MM.1S (cell line): Measurements from ENCODE around the gene SMC2.

Experiments
- DNase-seq: peaks from one replicate; pipeline ENCODE4 v3.0.0-alpha.2; 2015
- H2AFZ ChIP-seq: fragments of 300-600 bp; sonication (generic); 2 replicates; pipeline ENCODE4 v1.6.0; 2016; ENCODE audit warnings: antibody characterized with exemption, low read length
- H3F3A ChIP-seq: fragments of 300-600 bp; sonication (generic); 2 replicates; pipeline ENCODE4 v1.6.1; 2016; ENCODE audit warnings: mild to moderate bottlenecking, antibody characterized with exemption, low read length, moderate library complexity, mixed read lengths; ENCODE audit not compliant: insufficient read depth
- H3K27ac ChIP-seq: fragments of 300-600 bp; sonication (generic); 2 replicates; pipeline ENCODE4 v1.5.1; 2016; ENCODE audit warnings: mild to moderate bottlenecking, low read length
- H3K27me3 ChIP-seq: fragments of 300-600 bp; sonication (generic); replicated peaks from 2 replicates; pipeline ENCODE4 v1.6.0; 2016; ENCODE audit warnings: low read length; ENCODE audit not compliant: insufficient read depth
- H3K36me3 ChIP-seq: fragments of 300-600 bp; sonication (generic); replicated peaks from 2 replicates; pipeline ENCODE4 v1.6.1; 2016; ENCODE audit warnings: mild to moderate bottlenecking, low read length, mixed read lengths; ENCODE audit not compliant: insufficient read depth
- H3K4me1 ChIP-seq: fragments of 300-600 bp; sonication (generic); 2 replicates; pipeline ENCODE4 v1.6.1; 2016; ENCODE audit warnings: low read length, mixed read lengths
- H3K4me2 ChIP-seq: fragments of 300-600 bp; sonication (generic); 2 replicates; pipeline ENCODE4 v1.6.0; 2016; ENCODE audit warnings: low read depth, low read length
- H3K4me3 ChIP-seq: fragments of 300-600 bp; sonication (generic); 2 replicates; pipeline ENCODE4 v1.5.1; 2016; ENCODE audit warnings: low read length, mixed read lengths
- H3K79me2 ChIP-seq: fragments of 300-600 bp; sonication (generic); 2 replicates; pipeline ENCODE4 v1.6.1; 2016; ENCODE audit warnings: mixed run types, low read length, mixed read lengths
- H3K9ac ChIP-seq: fragments of 300-600 bp; sonication (generic); 2 replicates; pipeline ENCODE4 v1.6.1; 2016; ENCODE audit warnings: low read length, mixed read lengths
- H3K9me2 ChIP-seq: fragments of 300-600 bp; sonication (generic); replicated peaks from 2 replicates; pipeline ENCODE4 v1.6.1; 2016; ENCODE audit warnings: mild to moderate bottlenecking, low read length, mixed read lengths; ENCODE audit not compliant: insufficient read depth
- H3K9me3 ChIP-seq: fragments of 300-600 bp; sonication (generic); replicated peaks from 2 replicates; pipeline ENCODE4 v1.6.1; 2016; ENCODE audit warnings: mild to moderate bottlenecking, low read length, mixed read lengths; ENCODE audit not compliant: insufficient read depth
- H4K20me1 ChIP-seq: fragments of 300-600 bp; sonication (generic); 2 replicates; pipeline ENCODE4 v1.6.1; 2016; ENCODE audit warnings: mild to moderate bottlenecking, low read length, moderate library complexity, mixed read lengths; ENCODE audit not compliant: insufficient read depth
- EZH2 ChIP-seq: fragments of 300-600 bp; sonication (generic); optimal IDR thresholded peaks from 2 replicates; pipeline ENCODE3; 2017; ENCODE audit warnings: low read depth, mild to moderate bottlenecking, antibody characterized with exemption, low read length, mixed read lengths
- EZH2phosphoT487 ChIP-seq: fragments of 300-600 bp; sonication (generic); IDR thresholded peaks from 2 replicates; pipeline ENCODE4 v1.6.1; 2018; ENCODE audit warnings: antibody characterized with exemption, low read length
- TF ChIP-seq, protein P1 (sequence below): fragments of 300-600 bp; sonication (generic); IDR thresholded peaks from 2 replicates; pipeline ENCODE4 v1.5.1; 2016; ENCODE audit warnings: antibody characterized with exemption, low read length, mixed read lengths

The SMC2 gene

DNA sequence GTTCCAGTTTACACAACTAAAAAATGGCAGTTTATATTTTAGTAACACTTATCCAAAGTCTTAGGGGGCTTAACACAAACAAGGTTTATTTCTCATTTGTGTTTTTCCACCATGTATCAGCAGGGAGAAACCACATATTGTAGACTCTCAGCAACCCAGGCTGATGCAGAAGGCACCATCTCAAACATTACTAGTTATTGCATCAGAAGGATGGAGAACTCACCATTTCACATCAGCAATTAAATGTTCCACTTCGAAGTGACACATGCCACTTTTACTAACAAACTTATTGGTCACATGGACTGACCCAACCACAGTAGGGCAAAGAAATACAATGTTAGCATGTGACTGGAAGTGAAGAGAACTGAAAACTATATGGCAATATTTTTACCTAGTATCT, 22.5 kb upstream of the SMC2 start:
- no peak overlapping the region for H2AFZ ChIP-seq
- TF ChIP-seq, protein P1, sequence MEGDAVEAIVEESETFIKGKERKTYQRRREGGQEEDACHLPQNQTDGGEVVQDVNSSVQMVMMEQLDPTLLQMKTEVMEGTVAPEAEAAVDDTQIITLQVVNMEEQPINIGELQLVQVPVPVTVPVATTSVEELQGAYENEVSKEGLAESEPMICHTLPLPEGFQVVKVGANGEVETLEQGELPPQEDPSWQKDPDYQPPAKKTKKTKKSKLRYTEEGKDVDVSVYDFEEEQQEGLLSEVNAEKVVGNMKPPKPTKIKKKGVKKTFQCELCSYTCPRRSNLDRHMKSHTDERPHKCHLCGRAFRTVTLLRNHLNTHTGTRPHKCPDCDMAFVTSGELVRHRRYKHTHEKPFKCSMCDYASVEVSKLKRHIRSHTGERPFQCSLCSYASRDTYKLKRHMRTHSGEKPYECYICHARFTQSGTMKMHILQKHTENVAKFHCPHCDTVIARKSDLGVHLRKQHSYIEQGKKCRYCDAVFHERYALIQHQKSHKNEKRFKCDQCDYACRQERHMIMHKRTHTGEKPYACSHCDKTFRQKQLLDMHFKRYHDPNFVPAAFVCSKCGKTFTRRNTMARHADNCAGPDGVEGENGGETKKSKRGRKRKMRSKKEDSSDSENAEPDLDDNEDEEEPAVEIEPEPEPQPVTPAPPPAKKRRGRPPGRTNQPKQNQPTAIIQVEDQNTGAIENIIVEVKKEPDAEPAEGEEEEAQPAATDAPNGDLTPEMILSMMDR: no peak
- no peak for TF ChIP-seq EZH2
- no peaks in the 10 kb centered on the region for H3K9me2 ChIP-seq
- no peaks in the 10 kb centered on the region for H3K79me2 ChIP-seq
- DNase-seq: no peak
- H4K20me1 ChIP-seq: no peaks in the 10 kb centered on the region
- H3F3A ChIP-seq: no peaks in the 10 kb centered on the region
- no peak overlapping the region for H3K4me2 ChIP-seq
- no peaks in the 10 kb centered on the region for H3K27me3 ChIP-seq
- no peaks in the 10 kb centered on the region for H3K4me1 ChIP-seq
- H3K4me3 ChIP-seq: no peak overlapping the region
- H3K9ac ChIP-seq: no peak overlapping the region
- no peak overlapping the region for H3K27ac ChIP-seq
- H3K36me3 ChIP-seq: no peaks in the 10 kb centered on the region
- H3K9me3 ChIP-seq: no peaks in the 10 kb centered on the region

DNA sequence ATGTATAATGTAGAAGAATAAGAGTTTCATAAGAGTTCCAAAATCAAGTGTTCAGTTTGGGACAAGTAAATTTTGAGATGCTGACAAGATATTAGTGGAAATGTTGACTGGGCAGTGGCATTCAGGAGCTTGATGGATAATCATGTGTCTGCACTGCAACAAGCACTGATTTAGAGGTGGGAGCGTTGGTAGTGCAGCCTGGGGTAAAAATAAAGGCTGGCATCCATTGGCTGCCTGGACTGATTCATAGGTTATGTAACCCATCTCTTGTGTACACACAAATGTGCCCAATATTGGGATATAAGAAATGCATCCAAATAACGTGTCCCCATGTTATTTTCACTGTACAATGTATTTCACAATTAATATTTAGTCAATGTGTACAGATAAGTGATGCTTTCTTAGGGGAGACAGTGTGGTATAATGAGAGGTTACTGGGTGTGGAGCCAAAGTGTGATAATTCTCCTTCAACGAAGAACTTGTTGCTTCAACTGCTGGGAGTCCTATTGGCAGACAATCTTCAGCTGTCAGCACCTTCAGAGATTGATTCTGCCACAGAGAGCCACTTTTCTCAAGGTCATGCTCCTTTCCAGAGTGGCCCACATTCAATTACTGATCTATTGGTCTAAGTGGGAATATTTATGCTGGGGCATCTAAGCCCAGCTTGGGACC, 20.9 kb upstream of the SMC2 start:
- H3K27me3 ChIP-seq: no peaks in the 10 kb centered on the region
- no peaks in the 10 kb centered on the region for H3K4me1 ChIP-seq
- H3K9ac ChIP-seq: no peak overlapping the region
- no peaks in the 10 kb centered on the region for H3K36me3 ChIP-seq
- no peak overlapping the region for H3K27ac ChIP-seq
- no peak overlapping the region for H3K4me3 ChIP-seq
- no peak for DNase-seq
- no peaks in the 10 kb centered on the region for H4K20me1 ChIP-seq
- no peaks in the 10 kb centered on the region for H3K79me2 ChIP-seq
- H3K9me3 ChIP-seq: no peaks in the 10 kb centered on the region
- no peaks in the 10 kb centered on the region for H3F3A ChIP-seq
- H2AFZ ChIP-seq: no peak overlapping the region
- no peak overlapping the region for H3K4me2 ChIP-seq
- H3K9me2 ChIP-seq: no peaks in the 10 kb centered on the region
- TF ChIP-seq, protein P1: no peak
- TF ChIP-seq EZH2 (no peak), EZH2phosphoT487 (no peak)

DNA sequence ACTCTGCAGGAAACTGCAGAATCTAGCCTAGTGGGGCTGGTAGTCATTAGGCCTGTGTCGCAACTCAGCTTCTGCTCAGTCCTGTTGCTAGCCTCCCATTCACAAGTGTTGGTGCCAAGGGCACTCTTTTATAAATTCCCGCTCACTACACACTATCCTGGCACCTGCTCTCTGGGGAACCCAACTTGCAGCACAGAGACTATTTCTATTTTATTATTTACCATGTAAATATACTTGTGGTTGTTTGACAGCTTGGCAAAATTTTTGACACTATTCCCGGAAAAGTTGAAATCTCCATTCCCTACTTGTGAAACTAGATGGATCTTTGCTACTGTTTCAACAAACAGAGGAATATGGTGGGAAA, 20.4 kb upstream of the SMC2 start:
- no peak overlapping the region for H2AFZ ChIP-seq

More for the DNA sequence above, 20.4 kb upstream of the SMC2 start:
- H3K27ac ChIP-seq: no peak overlapping the region
- no peaks in the 10 kb centered on the region for H3K9me3 ChIP-seq
- H3K4me1 ChIP-seq: no peaks in the 10 kb centered on the region
- no peaks in the 10 kb centered on the region for H3K9me2 ChIP-seq
- H3K4me3 ChIP-seq: no peak overlapping the region
- TF ChIP-seq EZH2: no peak
- no peak for TF ChIP-seq EZH2phosphoT487
- TF ChIP-seq, protein P1: no peak
- H3K9ac ChIP-seq: no peak overlapping the region
- H3K4me2 ChIP-seq: no peak overlapping the region
- H3K36me3 ChIP-seq: no peaks in the 10 kb centered on the region
- H3K79me2 ChIP-seq: no peaks in the 10 kb centered on the region
- no peaks in the 10 kb centered on the region for H3K27me3 ChIP-seq
- H3F3A ChIP-seq: no peaks in the 10 kb centered on the region
- no peaks in the 10 kb centered on the region for H4K20me1 ChIP-seq
- no peak for DNase-seq
